ENCODE results near the gene HEXD. TPM values are rescaled to one million over a fixed set of nuclear protein-coding genes. Genes with fewer than 3 reads are reported as not detected.

Gene HEXD
- total and polyA plus RNA-seq, 2 of the 8 experiments (the other 6 are each of a cell fraction or from before 2014, with no cell fraction given), result 20.6 to 21.8 TPM

- Histone ChIP-seq H3K4ac (replicated peaks; ENCODE audit: insufficient read length, low read depth, low read length) (no peak overlapping the region), H3K27ac (ENCODE audit: low read depth, low read length) (no peak overlapping the region), H3K14ac (ENCODE audit: insufficient read length) (no peak overlapping the region), H4K91ac (replicated peaks; ENCODE audit: insufficient read length, low read length) (no peak overlapping the region), H3K4me2 (ENCODE audit: insufficient read depth in 1 of 2, low read depth in 2 of 2, low read length in 2 of 2) (no peak overlapping the region), H2BK120ac (replicated peaks; ENCODE audit: low read depth, low read length) (no peak overlapping the region), H2BK15ac (ENCODE audit: low read length) (no peak overlapping the region), H4K20me1 (replicated peaks in 1 of 2; ENCODE audit: control insufficient read depth in 1 of 2, insufficient read depth in 2 of 2, low read length in 2 of 2) (peaks cover 0 to 4% of the 10 kb centered on the region in 2 experiments), H3K23ac (ENCODE audit: insufficient read length) (no peak overlapping the region), H3K79me1 (ENCODE audit: low read depth, low read length) (no peaks in the 10 kb centered on the region), H3K79me2 (ENCODE audit: control insufficient read depth in 1 of 2, insufficient read depth in 2 of 2, low read length in 2 of 2) (no peaks in the 10 kb centered on the region), H3K9me3 (ENCODE audit: insufficient read depth in 2 of 2, low read depth in 1 of 2, low read length in 1 of 2) (no peaks in the 10 kb centered on the region), H4K8ac (ENCODE audit: extremely low read depth, insufficient read depth, low read length) (no peak overlapping the region), H2BK20ac (ENCODE audit: low read length) (no peak overlapping the region), H2AFZ (ENCODE audit: low read length) (no peak overlapping the region), H3K27me3 (replicated peaks in 1 of 4; ENCODE audit: control insufficient read depth in 3 of 4, extremely low read depth in 1 of 4, insufficient read depth in 3 of 4, low read length in 3 of 4) (no peaks in the 10 kb centered on the region), H3K4me3 (ENCODE audit: extremely low read depth in 1 of 4, insufficient read depth in 2 of 4, low read depth in 3 of 4, low read length in 4 of 4) (no peak overlapping the region), H3K4me1 (replicated peaks in 1 of 4; ENCODE audit: control insufficient read depth in 3 of 4, insufficient read depth in 4 of 4, low read length in 3 of 4) (no peaks in the 10 kb centered on the region), H2BK12ac (ENCODE audit: low read depth, low read length) (no peak overlapping the region), H3K56ac (replicated peaks; ENCODE audit: insufficient read length, low read depth, low read length) (peak overlapping the region; percentile 6), H3K18ac (ENCODE audit: extremely low read depth, low read length) (no peak overlapping the region), H3K23me2 (ENCODE audit: low read depth, low read length) (no peaks in the 10 kb centered on the region), H3K36me3 (ENCODE audit: control insufficient read depth in 2 of 4, insufficient read depth in 4 of 4, low read length in 3 of 4) (peaks cover 0 to 11% (median 2%) of the 10 kb centered on the region in 4 experiments; a peak in 3 of 8 replicates), H3K9ac (replicated peaks in 1 of 4; ENCODE audit: extremely low read depth in 1 of 4, low read depth in 3 of 4, low read length in 3 of 4) (no peak overlapping the region), H2BK5ac (ENCODE audit: low read depth, low read length) (no peak overlapping the region), H2AK5ac (ENCODE audit: low read depth, low read length) (no peak overlapping the region), H4K5ac (ENCODE audit: insufficient read length, low read depth, low read length) (no peak overlapping the region)
- WGBS, 2 experiments (ENCODE audit: extremely low coverage in 1 of 2, insufficient coverage in 1 of 2, insufficient read length in 1 of 2, insufficient replicate concordance in 2 of 2, low coverage in 1 of 2, low lambda C conversion rate in 2 of 2, missing lambda C conversion rate in 1 of 2), result 81% methylated on average over 17 of the region's 18 CpGs; no CpG with 5 or more reads in 1 of the 2 experiments
- ChIA-PET CTCF (ENCODE audit: partially characterized antibody) (interaction anchor here (0.8 to 1.9 kb wide), 8 partner anchors 10 to 50 kb away, joined by 3 to 7 read pairs (median 3); no protein-coding TSS in a partner anchor), POLR2A (ENCODE audit: partially characterized antibody) (interaction anchor here (0.9 to 1.4 kb wide), 3 partner anchors 9 to 90 kb away, joined by 3 to 4 read pairs (median 3); no protein-coding TSS in a partner anchor)
- FAIRE-seq, result no peak
- no peak for DNase-seq (ENCODE audit: low read depth in 1 of 2, low spot score in 2 of 2)
- no peak for TF ChIP-seq BCL11A (IDR thresholded peaks at IDR 0.05; ENCODE audit: low read depth in 2 of 2, low read length in 2 of 2)
Measured at GRCh38 chr17:82399601-82400101, 18.5 kb upstream of the HEXD start.
